HCT116 (cell line): Measurements from ENCODE around the gene SWAP70.

Experiments
- CEBPB ChIP-seq: IDR thresholded peaks from 2 replicates; pipeline ENCODE4 v1.6.1; 2012; ENCODE audit warnings: low read depth
- ELF1 ChIP-seq: IDR thresholded peaks from 2 replicates; pipeline ENCODE4 v1.6.1; 2012; ENCODE audit warnings: low read depth, borderline replicate concordance
- EZH2 ChIP-seq: fragments of 200-600 bp; sonication (generic); IDR thresholded peaks from 2 replicates; pipeline ENCODE4 v1.6.1; 2017; ENCODE audit warnings: antibody characterized with exemption, mixed run types
- POLR2A ChIP-seq: IDR thresholded peaks from 2 replicates; pipeline ENCODE4 v1.7.0; 2011; ENCODE audit warnings: borderline replicate concordance; ENCODE audit not compliant: insufficient read depth, insufficient read length; ENCODE audit errors: extremely low read depth
- POLR2AphosphoS5 ChIP-seq: IDR thresholded peaks from 2 replicates; pipeline ENCODE4 v1.6.1; 2011; ENCODE audit warnings: mild to moderate bottlenecking, low read depth, low read length, moderate library complexity
- RAD21 ChIP-seq: IDR thresholded peaks from 2 replicates; pipeline ENCODE4 v1.6.1; 2012; ENCODE audit warnings: low read depth, mild to moderate bottlenecking
- SP1 ChIP-seq: IDR thresholded peaks from 2 replicates; pipeline ENCODE4 v1.6.1; 2012; ENCODE audit warnings: low read depth
- TCF7L2 ChIP-seq: IDR thresholded peaks from 2 replicates; pipeline ENCODE4 v1.7.0; 2011; ENCODE audit warnings: borderline replicate concordance, inconsistent platforms; ENCODE audit not compliant: insufficient read depth, insufficient read length; ENCODE audit errors: extremely low read depth
- YY1 ChIP-seq: IDR thresholded peaks from 2 replicates; pipeline ENCODE4 v1.6.1; 2011; ENCODE audit warnings: low read length, low read depth, moderate library complexity, mild to moderate bottlenecking; ENCODE audit not compliant: insufficient replicate concordance; ENCODE audit errors: extremely low read depth
- ZNF274 ChIP-seq: fragments of 200-500 bp; sonication (Bioruptor generic); IDR thresholded peaks from 2 replicates; pipeline ENCODE4 v1.6.1; 2014; ENCODE audit warnings: mild to moderate bottlenecking, low read depth, low read length, inconsistent platforms
- TF ChIP-seq, protein P1 (sequence below), 3 experiments: fragments of 200-600 bp in 1 of 3; sonication (generic) in 1 of 3; IDR thresholded peaks in 2 of 3; conservative IDR thresholded peaks in 1 of 3; 2 replicates each; pipeline ENCODE4 v1.5.1; 2012 to 2017; ENCODE audit warnings: low read depth in 2 of 3, low read length in 2 of 3, antibody characterized with exemption in 1 of 3, borderline replicate concordance in 1 of 3, control low read depth in 1 of 3, mild to moderate bottlenecking in 1 of 3, mixed read lengths in 1 of 3, mixed run types in 1 of 3, moderate library complexity in 1 of 3; ENCODE audit not compliant: insufficient read depth in 1 of 3
- TF ChIP-seq, protein P2 (sequence below): IDR thresholded peaks from 2 replicates; pipeline ENCODE4 v1.6.1; 2012
- TF ChIP-seq, protein P3 (sequence below): IDR thresholded peaks from 2 replicates; pipeline ENCODE4 v1.6.1; 2011; ENCODE audit warnings: mild to moderate bottlenecking, low read length, moderate library complexity; ENCODE audit not compliant: insufficient replicate concordance; ENCODE audit errors: extremely low read depth

DNA sequence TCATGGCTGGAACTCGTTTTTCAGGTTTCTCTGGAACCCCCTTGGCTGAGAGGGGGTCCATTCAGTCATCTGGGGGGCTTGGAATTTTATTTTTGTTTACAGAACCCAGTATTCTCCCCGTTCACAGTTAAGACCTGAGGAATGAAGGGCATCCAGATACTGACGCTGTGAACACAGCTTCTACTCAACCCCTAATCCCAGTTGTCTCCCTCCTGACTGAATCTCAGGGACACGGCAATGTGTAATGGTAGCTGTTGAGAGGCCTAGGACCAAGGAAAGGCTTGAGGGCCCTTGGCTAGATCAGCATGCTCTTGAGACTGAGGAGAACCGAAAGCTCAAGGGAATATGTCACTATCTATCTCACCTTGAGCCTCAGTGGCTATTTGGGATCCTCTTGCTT is 113.6 kb downstream of the SWAP70 start:
- TF ChIP-seq POLR2AphosphoS5 = no peak
- TF ChIP-seq ZNF274 = no peak
- TF ChIP-seq RAD21 = no peak
- TF ChIP-seq, protein P1, sequence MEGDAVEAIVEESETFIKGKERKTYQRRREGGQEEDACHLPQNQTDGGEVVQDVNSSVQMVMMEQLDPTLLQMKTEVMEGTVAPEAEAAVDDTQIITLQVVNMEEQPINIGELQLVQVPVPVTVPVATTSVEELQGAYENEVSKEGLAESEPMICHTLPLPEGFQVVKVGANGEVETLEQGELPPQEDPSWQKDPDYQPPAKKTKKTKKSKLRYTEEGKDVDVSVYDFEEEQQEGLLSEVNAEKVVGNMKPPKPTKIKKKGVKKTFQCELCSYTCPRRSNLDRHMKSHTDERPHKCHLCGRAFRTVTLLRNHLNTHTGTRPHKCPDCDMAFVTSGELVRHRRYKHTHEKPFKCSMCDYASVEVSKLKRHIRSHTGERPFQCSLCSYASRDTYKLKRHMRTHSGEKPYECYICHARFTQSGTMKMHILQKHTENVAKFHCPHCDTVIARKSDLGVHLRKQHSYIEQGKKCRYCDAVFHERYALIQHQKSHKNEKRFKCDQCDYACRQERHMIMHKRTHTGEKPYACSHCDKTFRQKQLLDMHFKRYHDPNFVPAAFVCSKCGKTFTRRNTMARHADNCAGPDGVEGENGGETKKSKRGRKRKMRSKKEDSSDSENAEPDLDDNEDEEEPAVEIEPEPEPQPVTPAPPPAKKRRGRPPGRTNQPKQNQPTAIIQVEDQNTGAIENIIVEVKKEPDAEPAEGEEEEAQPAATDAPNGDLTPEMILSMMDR (IDR thresholded peaks at IDR 0.05 in 2 of 3, conservative IDR thresholded peaks at IDR 0.05 in 1 of 3; ENCODE audit: borderline replicate concordance in 1 of 3, insufficient read depth in 1 of 3, low read depth in 2 of 3, low read length in 2 of 3) = no peak
- TF ChIP-seq POLR2A = no peak
- no peak for TF ChIP-seq YY1
- TF ChIP-seq ELF1 = no peak
- no peak for TF ChIP-seq SP1
- TF ChIP-seq, protein P2, sequence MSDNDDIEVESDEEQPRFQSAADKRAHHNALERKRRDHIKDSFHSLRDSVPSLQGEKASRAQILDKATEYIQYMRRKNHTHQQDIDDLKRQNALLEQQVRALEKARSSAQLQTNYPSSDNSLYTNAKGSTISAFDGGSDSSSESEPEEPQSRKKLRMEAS = no peak
- no peak for TF ChIP-seq EZH2
- TF ChIP-seq CEBPB = no peak
- TF ChIP-seq, protein P3, sequence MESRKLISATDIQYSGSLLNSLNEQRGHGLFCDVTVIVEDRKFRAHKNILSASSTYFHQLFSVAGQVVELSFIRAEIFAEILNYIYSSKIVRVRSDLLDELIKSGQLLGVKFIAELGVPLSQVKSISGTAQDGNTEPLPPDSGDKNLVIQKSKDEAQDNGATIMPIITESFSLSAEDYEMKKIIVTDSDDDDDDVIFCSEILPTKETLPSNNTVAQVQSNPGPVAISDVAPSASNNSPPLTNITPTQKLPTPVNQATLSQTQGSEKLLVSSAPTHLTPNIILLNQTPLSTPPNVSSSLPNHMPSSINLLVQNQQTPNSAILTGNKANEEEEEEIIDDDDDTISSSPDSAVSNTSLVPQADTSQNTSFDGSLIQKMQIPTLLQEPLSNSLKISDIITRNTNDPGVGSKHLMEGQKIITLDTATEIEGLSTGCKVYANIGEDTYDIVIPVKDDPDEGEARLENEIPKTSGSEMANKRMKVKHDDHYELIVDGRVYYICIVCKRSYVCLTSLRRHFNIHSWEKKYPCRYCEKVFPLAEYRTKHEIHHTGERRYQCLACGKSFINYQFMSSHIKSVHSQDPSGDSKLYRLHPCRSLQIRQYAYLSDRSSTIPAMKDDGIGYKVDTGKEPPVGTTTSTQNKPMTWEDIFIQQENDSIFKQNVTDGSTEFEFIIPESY = no peak
- no peak for TF ChIP-seq TCF7L2
